Activated gamma-delta T cell treated with anti-CD3 and anti-CD28 coated beads, Interleukin-2, amount 50 U/mL, for 16 hours (primary cell): Measurements from ENCODE around the gene TRAF2.
"Not testable (repeated sequence)": the region's sequence is repeated elsewhere in the genome, so short reads cannot be mapped to it uniquely, and the experiment has no call there.

ENCODE experiments used
- DNase-seq: peaks from one replicate; pipeline ENCODE4 v3.0.0-alpha.2; 2020; ENCODE audit warnings: low read depth

TRAF2 gene

DNA sequence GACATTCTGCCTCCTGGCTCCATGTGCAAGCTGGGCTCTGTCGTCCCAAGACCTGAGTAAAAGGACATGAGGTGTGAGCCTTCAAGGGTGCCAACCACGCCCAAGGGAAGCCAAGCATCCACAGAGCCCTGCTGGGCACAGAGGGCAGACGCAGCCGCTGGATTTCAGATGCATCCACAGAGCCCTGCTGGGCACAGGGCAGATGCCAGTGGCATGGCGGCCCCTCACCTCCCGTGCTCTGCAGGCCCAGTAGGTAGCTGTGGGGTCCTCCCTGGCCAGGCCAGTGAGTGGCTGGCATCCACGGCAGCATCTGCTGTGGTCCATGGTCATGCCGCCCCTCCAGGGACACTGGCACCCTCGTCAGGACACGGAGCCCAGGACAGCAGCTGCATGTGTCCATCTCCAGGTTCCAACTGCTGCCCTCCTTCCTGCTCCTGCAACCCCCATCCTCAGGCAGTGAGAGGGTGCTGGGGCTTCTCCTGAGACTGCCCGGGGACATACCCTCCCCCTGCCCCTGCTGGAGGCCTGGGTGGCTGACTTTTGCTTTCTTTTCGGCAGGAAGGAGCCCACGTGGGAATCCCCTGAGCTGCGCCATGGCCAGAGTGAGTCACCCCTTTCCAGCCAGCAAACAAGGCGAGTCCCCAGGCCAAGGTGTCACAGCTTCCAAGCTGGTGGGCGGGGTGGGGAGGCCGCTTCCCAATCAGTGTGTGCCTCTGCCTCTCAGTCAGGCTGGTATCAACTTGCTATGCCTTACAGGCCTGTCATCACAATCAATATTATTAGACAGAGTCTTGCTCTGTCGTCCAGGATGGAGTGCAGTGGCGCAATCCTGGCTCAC lies 4.0 kb upstream of the TRAF2 start:
- DNase-seq: peak; percentile 84

DNA sequence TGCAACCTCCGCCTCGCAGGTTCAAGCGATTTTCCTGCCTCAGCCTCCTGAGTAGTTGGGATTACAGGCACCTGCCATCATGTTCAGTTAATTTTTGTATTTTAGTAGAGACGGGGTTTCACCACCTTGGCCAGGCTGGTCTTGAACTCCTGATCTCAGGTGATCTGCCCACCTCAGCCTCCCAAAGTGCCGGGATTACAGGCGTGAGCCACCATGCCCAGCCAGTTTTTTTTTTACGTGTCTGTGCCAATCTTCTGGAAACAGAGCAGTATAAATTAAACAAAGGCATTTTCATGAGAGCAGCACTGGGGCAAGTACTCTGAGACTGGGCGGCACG lies 3.4 kb upstream of the TRAF2 start:
- DNase-seq: not testable (repeated sequence)

DNA sequence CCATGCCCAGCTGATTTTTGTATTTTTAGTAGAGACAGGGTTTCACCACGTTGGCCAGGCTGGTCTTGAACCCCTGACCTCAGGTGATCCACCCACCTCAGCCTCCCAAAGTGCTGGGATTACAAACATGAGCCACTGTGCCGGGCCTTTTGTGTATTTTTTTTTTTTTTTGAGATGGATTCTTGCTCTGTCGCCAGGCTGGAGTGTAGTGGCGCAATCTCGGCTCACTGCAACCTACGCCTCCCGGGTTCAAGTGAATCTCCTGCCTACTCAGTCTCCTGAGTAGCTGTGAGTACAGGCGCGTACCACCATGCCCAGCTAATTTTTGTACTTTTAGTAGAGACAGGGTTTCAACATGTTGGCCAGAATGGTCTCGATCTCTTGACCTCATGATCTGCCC lies 2.6 kb upstream of the TRAF2 start:
- DNase-seq: not testable (repeated sequence)

DNA sequence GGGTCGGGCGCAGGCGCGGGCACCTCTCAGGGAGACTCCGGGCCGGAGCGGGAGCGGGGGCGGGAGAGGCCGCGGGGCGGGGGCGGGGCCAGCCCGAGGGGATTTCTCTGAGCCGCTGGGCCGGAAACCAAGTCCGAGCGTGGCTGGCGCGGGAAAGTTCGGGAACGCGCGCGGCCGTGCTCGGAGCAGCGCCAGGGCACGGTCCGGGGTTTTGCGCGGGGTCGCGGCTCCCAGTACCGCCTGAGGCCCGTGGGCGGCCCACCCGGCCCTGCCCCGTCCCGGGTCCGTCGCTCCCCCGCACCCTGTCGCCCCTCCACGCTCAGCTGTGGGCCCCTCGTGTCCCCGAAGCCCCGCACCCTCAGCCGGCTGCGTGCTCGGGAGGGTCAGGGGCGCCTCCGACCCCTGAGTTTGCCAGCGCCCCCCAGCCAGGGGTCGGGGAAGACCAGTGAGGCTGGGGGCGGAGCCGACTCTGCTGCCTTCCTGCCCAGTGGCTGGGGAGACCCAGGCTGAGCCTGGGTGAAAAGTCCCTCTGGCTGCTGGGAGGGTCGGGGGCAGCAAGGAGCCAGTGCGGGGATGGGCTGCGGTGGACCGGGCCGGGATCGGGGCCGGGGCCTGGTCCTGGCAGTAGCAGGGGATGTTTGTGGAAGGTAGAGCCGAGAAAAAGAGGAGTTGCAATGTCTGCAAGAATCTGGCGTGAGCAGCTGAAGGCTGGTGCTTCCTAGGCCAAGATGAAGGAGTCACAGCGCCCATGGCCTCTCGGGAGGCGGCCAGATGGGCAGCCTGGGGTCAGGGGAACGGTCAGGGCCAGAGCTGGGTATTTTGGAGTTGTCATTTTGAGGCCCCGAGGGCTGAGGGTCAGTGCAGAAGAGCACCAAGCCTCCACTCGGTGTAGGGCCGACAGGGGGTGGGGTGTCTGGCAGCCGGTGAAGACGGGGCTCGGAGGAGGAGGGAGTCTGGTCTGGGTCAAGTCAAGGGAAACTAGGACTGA lies 588 bp downstream of the TRAF2 start:
- DNase-seq: no peak

DNA sequence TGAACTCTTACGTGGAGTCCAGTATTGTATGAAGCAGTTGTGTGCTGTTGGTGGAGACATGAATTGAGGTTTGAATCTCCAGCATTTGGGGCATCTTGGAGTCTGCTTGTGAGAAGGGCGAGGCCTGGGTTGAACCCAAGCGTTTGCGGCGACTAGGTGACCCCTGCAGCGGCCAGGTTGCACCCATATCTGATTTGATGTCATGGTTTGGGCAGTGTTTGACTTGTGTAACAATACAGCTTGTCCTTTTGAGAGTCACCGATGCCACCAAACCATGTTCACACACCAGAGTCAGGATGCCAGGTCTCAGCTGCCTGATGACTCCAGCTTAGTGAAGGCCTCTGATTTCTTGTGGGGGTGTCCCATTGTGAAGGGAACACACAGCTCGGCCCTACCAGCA lies 2.1 kb downstream of the TRAF2 start:
- DNase-seq: no peak

DNA sequence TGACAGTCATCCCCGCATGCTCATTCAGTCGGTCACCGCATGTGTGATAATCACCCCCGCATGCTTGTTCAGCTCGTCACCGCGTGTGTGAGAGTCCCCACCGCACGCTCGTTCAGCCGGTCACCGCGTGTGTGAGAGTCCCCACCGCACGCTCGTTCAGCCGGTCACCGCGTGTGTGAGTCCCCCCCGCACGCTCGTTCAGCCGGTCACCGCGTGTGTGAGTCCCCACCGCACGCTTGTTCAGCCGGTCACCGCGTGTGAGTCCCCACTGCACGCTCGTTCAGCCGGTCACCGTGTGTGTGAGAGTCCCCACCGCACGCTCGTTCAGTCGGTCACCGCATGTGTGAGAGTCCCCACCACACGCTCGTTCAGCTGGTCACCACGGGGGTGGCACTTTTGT lies 3.5 kb downstream of the TRAF2 start:
- no peak for DNase-seq

DNA sequence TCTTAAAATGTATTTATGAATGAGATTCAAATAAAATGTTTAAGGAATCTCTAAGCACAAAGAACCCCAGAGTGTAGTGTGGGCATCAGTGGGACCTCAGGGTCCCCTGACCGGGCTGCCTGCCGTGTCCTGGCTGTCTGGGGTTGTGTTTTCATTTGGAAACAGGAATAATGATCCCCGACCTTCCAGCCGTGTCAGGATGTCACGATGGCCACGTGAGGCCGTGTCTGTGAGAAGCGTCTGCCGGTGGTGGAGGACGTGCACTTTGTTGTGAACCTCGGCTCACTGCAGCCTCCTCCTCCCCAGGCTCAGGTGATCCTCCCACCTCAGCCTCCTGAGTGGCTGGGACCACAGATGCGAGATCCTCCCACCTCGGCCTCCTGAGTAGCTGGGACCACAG lies 4.3 kb downstream of the TRAF2 start:
- no peak for DNase-seq

DNA sequence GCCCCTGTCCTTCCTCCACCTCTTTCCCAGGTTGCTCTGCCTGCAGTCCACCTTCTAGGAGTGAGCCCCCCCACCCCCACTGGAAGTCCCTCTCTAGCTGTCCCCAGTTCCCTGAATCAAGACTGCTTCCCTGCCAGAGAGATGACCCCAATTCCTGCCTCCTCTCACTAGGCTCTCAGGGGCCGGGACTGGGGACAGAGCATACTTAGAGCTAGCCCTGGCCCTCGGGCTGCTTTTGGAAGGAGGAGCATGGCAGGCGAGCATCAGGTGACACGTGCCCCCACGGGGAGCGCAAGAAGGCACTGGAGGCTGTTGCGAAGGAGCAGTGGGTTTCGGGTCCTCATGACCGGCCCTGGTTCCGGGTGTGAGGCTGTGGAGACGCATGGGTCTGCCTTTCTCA lies 9.7 kb downstream of the TRAF2 start:
- DNase-seq: no peak

DNA sequence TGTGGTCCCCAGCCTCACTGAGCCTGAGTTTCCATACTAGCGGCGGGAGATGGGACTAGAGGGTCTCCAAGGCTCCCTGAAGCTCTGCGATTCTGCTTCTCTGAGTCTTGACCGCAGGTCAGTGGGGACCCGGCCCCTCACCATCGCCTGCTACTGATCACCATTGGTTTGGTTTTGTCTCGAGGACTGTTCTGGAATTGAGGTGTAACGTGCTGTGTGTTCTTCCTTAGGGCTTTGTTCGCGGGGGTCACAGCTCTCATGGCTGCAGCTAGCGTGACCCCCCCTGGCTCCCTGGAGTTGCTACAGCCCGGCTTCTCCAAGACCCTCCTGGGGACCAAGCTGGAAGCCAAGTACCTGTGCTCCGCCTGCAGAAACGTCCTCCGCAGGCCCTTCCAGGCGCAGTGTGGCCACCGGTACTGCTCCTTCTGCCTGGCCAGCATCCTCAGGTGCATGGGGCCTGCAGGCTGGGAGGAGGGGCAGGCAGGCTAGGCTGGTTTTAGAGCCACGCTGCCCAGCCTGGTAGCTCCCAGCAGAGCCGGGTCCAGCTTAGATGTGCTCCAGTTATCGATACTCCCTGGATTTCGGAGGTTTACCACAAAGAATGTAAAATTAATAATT lies 12.3 kb downstream of the TRAF2 start:
- no peak for DNase-seq

DNA sequence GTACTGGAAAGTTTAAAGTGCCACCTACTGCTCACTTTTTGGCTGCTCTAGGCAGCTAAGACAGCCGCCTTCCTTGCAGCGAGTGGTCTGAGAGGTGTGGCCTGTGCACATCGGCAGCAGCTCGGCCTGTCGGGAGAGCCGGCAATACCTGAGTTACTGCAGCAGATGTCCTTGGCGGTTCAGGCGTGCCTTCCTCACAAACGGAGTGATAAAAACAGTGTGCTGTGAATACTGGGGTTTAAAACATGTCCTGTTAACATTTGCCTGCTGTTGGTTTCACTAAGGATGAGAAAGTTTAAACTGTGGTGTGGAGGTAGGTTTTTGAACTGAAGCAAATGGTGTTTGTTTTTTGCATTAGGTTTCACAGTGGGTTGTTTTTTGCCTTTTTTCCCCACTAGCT lies 12.9 kb downstream of the TRAF2 start:
- DNase-seq: no peak

DNA sequence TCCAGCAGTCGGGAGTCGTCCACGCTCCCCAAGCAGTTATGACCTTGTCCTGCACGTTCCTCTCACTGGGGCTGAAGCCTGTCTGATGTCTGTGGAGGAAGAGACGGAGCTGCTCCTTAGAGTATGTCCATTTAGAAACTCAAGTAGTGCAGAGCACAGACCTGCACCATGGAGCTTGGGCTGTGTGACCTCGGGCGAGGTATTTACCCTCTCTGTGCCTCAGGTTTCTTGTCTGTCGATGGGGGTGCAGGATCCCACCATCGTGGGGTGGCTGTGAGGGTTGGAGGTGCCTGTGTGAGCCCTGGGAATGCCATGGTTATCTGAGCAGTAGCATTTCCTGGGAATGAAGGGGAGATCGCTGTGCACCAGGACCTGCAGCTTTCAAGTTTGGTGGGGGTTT lies 14.2 kb downstream of the TRAF2 start:
- DNase-seq: no peak

DNA sequence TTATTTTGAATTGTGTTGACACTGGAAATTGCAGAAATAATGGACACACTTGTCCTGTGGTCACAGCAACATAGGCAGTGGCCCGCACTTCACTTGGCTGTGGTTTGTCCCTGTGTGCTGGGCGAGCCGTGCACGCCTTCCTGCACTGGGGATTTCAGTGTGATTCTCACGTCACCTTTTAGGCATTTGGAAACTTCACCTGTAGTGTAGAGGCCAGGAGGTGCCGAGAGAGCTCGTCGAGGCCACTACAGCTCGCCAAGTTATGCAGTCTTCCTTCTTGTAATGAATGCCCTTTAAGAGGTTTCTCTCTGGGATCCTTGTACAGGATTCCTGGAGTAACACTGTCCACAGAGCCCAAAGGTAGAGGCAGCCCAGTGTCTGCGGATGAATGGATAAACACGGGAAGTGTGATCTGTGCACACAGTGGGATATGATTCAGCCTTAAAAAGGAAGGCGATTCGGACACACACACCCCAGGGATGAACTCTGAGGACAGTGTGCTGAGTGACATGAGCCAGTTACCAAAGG lies 14.7 kb downstream of the TRAF2 start:
- DNase-seq: no peak

DNA sequence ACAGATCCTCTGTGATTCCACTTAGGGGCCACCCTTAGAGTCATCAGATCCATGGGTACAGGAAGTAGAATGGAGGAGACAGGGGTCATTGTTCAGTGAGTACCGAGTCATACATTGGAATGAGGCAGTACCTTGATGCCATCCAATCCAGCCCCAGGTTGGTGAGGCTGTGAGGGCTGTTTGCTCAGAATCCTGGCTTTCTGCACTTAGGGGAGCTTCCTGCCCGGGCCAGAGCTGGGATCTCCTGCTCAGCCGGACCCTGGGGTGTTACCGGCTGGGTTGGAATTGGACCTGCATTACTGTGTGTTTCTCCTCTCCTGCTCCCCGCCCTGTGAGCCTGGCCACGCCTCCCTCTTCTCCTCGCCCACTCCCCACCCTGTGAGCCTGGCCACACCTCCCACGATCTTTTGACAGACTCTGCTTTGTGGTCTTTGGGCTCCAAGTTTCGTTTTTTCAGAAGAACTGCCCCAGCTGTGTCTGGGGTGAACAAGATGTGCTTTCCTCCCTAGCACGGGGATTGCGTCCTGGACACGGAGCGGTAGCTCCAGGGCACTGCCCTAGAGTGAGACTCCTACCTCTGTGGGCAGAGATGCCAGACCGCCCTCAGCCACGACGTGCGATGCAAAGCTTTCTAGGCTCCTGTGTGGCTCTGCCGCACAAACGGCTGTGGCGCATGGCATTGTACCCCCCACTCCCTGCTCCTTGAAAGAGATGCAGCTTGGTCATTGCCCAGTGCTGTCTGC lies 15.4 kb downstream of the TRAF2 start:
- DNase-seq: peak; percentile 64

DNA sequence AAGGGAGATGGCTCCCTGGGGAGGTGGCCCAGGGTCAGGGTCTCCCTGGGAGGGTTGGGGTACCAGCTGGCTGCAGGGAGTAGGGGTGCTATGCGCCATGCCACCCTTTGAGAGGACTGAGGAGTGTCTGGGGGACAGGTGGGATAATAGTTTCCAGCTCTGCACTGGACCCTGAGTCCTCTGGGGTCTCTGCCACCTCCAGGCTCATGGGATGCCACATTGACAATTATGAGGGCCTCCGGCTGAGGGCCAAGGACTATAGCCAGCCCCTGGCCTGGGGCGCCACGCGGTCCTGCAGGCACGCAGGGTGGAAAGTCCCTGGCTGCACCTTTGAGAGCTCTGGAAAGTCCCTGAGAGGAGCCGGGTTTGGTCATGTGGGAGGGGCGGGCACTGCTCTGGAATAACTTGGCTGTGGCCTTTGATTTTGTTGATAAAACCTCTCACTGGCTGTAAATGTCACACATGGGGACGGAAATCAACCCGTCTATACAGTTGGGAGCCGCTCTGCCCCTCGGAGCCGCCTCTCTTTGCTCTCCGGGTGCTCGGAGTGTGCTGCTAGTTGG lies 16.0 kb downstream of the TRAF2 start:
- DNase-seq: peak; percentile 78

DNA sequence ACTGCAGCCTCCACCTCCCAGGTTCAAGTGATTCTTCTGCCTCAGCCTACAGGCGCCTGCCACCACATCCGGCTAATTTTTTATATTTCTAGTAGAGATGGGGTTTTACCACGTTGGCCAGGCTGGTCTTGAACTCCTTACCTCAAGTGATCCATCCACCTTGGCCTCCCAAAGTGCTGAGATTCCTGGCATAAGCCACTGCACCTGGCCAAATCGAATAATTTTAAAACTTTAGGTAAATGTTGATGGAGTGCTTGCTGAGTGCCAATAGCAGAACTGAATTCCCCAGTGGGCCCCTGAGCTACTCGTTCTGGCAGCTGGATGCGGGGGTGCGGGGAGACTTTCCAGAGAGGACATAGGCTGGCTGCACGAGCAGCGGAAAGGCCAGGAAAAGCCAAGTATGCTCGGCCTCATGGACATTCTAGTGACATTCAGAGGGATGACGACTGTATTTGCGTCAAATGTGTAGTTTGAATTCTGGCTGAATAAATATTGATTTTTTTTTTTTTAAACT lies 16.8 kb downstream of the TRAF2 start:
- DNase-seq: no peak

DNA sequence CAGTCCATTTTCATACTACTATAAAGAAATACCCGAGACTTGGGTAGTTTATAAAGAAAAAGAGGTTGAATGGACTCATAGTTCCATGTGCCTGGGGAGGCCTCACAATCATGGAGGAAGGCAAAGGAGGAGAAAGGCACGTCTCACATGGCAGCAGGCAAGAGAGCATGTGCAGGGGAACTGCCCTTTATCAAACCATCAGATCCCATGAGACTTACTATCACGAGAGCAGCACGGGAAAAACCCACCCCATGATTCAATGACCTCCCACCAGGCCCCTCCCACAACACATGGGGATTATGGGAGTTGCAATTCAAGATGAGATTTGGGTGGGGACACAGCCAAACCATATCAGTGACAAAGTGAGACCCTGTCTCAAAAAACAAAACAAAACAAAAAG lies 19.9 kb downstream of the TRAF2 start:
- no peak for DNase-seq

DNA sequence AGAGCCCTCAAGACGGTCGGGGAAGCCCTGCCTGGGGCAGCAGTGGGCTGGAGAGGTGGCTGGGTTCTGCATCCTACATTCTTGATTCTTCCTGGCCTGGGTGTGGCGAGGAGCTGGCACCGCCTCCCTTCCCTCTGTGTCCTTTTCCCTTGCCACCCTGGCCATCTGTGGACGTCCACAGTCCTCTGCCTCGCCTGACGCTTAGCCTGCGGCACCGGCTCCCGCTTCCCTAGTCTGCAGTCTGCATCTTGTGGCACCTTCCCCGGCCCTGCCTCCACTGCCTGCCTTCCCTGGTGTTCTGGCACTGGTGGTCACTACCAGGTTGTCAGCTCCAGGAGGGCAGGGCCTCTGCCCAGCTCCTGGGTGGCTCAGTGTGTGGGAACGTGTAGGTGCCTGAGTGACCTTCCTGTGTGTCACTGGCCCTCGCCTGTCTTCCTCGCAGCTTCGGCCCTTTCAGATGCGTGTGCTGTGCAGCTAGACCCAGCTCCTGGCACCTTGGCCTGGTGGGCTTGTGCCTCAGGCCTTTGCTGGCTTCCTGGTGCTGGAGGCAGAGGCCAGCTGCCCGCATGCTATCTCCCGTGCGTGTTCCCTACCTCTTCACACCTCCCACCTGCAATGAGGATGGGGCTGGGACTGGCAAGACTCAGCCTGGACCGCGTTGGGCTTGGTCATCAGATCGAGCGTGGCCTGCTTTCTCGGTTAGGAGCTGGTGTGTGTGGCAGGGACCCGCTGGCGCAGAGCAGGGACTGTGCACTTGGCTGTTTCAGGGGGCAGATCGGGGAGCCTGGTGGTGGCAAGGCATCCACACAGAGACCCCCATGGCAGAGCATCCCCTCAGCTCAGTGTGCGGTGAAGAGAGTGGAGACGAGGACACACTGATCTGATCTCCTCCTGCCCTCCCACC lies 20.9 kb downstream of the TRAF2 start:
- DNase-seq: no peak

DNA sequence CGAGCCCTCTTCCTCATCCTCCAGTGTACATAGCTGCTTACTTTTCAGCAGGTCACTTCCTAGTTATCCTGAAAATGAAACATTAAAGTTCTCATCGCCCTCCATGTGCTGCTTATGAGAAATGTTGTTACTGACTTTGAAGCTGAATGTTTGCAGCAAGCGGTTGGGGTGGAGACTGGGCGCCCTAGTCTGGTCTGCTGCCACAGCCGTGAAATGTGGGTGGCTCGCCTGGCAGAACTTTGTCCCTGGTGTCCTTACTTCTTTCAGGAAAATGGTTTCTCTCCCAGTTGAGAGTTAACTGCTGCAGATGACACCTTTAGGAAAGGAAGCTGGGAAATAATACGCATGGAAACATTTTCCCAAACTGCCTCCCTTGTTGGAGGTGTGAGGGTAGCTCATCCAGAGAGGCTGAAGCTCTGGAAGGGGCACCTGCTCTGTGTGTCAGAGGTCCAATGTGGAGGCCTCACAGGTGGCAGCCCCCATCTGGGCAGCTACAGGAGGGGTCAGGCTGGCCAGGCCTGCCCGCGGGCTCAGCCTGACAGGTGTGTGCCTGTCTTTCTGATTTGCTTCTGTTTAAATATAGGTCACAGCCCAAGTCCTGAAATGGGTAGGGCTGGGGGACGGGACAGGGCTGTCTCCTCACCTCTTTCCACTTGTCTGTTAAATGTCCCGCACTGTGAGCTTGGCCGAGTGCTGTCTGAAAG lies 24.0 kb downstream of the TRAF2 start:
- no peak for DNase-seq

DNA sequence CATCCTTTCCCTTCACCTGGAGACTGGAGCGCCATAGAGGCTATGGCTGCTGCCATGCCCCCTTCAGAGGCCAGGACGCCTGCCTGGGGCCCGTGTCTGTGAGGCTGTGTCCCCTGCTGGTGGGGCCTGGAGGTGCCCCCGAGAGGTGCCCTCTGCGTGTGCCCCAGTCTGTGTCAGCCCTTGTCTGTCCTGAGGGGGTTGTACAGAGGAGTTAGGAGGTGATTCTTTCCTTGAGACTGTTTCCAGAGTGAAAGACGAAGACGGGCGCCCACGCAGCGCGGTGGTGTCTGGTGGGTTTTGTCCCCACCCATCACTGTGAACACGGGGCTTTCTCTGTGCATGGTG lies 24.6 kb downstream of the TRAF2 start:
- DNase-seq: no peak
